Measurements from ENCODE around the gene SERPINA6.

DNA sequence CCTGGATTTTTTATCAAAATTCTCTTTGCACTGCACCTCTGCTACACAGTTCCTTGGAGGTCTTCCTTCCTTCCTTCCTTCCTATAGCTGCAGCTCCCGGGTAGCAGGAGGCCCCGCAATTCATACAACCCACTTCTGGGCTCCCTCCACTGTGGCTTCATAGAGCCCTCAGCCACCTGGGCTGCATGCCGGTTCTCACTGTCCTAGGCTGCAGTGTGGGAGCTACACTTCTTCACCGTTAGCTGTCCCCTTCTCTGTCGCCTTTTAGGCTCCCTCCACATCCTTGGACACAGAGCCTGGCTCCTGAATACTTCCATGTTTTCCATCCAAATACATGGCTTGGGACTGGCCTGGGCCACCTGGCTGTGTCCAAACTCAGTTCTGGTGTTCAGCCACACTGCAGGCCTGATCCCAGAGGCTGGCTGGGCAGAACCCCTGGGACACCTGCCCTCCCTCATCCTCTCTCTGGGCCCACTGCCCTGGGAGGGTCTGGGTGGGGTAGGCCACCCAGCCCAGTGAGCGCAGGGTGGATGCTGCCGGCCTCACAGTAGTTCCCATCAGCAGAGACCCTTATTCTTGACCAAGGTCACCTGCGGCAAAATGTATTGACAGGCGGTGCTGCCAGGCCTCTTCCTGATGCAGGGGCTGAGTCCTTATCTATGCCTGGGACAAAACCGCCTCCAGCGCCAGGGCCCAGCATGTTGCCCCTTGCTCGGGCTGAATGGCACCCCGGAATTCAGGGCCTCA lies 31.8 kb downstream of the SERPINA6 start:
- TF ChIP-seq, protein P1, sequence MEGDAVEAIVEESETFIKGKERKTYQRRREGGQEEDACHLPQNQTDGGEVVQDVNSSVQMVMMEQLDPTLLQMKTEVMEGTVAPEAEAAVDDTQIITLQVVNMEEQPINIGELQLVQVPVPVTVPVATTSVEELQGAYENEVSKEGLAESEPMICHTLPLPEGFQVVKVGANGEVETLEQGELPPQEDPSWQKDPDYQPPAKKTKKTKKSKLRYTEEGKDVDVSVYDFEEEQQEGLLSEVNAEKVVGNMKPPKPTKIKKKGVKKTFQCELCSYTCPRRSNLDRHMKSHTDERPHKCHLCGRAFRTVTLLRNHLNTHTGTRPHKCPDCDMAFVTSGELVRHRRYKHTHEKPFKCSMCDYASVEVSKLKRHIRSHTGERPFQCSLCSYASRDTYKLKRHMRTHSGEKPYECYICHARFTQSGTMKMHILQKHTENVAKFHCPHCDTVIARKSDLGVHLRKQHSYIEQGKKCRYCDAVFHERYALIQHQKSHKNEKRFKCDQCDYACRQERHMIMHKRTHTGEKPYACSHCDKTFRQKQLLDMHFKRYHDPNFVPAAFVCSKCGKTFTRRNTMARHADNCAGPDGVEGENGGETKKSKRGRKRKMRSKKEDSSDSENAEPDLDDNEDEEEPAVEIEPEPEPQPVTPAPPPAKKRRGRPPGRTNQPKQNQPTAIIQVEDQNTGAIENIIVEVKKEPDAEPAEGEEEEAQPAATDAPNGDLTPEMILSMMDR (IDR thresholded peaks at IDR 0.05), result no peak
- no peak for TF ChIP-seq POLR2A (IDR thresholded peaks at IDR 0.05)

Measured in breast epithelium (tissue), 3 donors.